ENCODE measurements around the gene AGO1. TPM values are rescaled to one million over a fixed set of nuclear protein-coding genes. Genes with fewer than 3 reads are reported as not detected.
A peak's percentile ranks its signal among the peaks of the same experiment; 100 is the strongest.

The AGO1 gene
- total RNA-seq, 2 donors from 2014 or later: 23.6 to 25.3 TPM

GRCh38 chr1:35927472-35927871 is 44.5 kb downstream of the AGO1 start:
- no peaks in the 10 kb centered on the region for H3K27me3 ChIP-seq (replicated peaks; ENCODE audit: insufficient read depth)
- H3K27ac ChIP-seq: no peak overlapping the region
- ATAC-seq (ENCODE audit: insufficient number of reproducible peaks, low FRiP score, low read depth): no peak
- H3K4me1 ChIP-seq (ENCODE audit: control insufficient read depth in 1 of 2, low read depth in 2 of 2): peaks cover 9 to 16% of the 10 kb centered on the region in 2 donors
- no peaks in the 10 kb centered on the region for H3K36me3 ChIP-seq
- no peak for DNase-seq (ENCODE audit: low spot score)
- H3K4me3 ChIP-seq: no peak overlapping the region
- H3K9me3 ChIP-seq: no peaks in the 10 kb centered on the region
- no peak for TF ChIP-seq CTCF (IDR thresholded peaks at IDR 0.05)

DNA sequence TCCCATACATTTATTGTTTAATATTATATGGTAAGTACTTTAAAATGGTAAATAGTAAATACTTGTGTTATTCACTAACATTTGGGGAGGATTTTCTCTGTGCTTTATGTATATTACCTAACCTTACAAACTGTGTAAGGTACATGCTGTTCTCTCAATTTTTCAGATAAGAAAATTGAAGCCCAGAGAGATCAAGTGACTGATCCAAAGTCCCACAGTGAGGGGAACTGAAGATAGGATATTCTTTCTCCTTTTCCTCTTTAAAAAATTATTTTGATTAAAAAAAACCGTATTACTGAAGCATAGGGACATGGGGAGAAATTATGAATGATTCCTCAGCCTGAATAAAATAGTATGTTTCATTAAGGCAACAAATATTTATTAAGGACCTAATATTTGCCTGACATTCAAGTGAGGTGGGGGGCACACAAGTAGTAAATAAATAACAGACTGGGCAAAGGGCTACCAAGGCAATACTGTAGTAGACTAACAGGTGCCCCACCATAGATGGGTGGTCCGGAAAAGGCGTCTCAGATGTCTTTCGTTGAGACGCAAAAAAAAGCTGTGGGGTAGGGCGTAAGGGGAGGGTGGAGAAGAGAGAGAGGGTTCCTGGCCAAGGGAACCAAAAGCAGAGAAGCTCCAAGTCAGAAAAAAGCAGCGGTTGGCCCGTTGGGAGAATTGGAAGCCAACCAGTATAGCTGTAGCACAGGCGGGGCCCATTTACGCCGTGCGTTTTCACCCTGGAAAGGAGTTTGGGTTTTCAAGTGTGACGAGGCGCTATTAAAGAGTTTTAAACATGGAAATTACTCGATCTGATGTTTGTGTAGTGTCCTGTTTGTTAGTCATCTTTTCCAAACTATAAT is 47.0 kb downstream of the AGO1 start:
- no peaks in the 10 kb centered on the region for H3K9me3 ChIP-seq
- TF ChIP-seq CTCF (IDR thresholded peaks at IDR 0.05): no peak

GRCh38 chr1:35930593-35931445 is 47.8 kb downstream of the AGO1 start, which contains the start of gene AGO3:
Gene AGO3, plus strand, starts transcription at chr1:35931105. Its CDS starts 322 bp downstream, at chr1:35931427.
- Histone ChIP-seq H3K27me3 (replicated peaks; ENCODE audit: insufficient read depth) (no peaks in the 10 kb centered on the region), H3K4me3 (peak within 1 kb of the TSS; percentile 84), H3K9me3 (no peaks in the 10 kb centered on the region), H3K27ac (peak within 1 kb of the TSS; percentile 97 to 99), H3K4me1 (ENCODE audit: control insufficient read depth in 1 of 2, low read depth in 2 of 2) (peaks cover 15 to 32% of the 10 kb centered on the region in 2 donors), H3K36me3 (no peaks in the 10 kb centered on the region)
- no peak for TF ChIP-seq CTCF (IDR thresholded peaks at IDR 0.05)
- ATAC-seq (ENCODE audit: insufficient number of reproducible peaks, low FRiP score, low read depth) (peak; percentile 83), DNase-seq (ENCODE audit: low spot score) (peak; percentile 31)

More for the DNA sequence above, 47.0 kb downstream of the AGO1 start:
- no peak for ATAC-seq (ENCODE audit: insufficient number of reproducible peaks, low FRiP score, low read depth)
- H3K36me3 ChIP-seq: no peaks in the 10 kb centered on the region
- H3K27ac ChIP-seq: peak overlapping the region; percentile 97 to 99
- peak overlapping the region; percentile 84 for H3K4me3 ChIP-seq
- H3K27me3 ChIP-seq (replicated peaks; ENCODE audit: insufficient read depth): no peaks in the 10 kb centered on the region
- H3K4me1 ChIP-seq (ENCODE audit: control insufficient read depth in 1 of 2, low read depth in 2 of 2): peaks cover 11 to 32% of the 10 kb centered on the region in 2 donors
- no peak for DNase-seq (ENCODE audit: low spot score)

DNA sequence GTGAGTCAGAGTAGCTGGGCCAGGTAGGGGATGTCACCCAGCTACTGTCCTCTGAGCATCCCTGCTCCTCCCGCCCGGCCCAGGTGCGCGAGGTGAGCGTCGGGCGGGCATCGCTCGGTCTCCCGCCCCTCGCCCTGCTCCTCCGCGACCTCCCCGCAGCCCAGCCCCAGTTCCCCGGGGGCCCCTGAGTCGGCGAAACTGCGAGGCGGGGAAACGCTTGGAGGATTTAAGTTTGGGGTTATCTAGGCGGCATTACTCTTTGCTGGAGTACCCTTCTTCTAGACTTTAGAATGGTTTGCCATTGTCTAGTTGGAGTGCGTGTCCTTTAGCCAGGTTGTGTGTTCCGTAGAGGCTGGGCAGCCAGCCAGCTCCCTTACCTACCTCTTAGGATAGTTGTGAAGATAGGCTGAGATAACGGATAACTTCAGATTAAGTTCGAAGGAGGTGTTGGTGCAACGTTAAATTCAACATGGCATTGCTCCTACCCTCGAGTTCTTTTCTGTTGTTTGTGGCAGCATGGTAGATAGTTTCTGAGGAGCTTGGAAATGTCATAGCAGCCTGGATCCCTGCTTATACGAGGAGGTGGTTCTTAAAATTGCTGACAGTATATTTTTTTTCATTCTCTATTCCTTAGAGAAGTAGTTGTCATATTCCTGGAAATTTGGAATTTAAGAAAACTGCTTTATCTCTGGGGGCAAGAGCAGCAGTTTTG is 48.6 kb downstream of the AGO1 start:
- Histone ChIP-seq H3K4me1 (ENCODE audit: control insufficient read depth in 1 of 2, low read depth in 2 of 2) (peaks cover 19 to 32% of the 10 kb centered on the region in 2 donors), H3K36me3 (no peaks in the 10 kb centered on the region), H3K27ac (peak overlapping the region; percentile 97 to 99), H3K27me3 (replicated peaks; ENCODE audit: insufficient read depth) (no peaks in the 10 kb centered on the region), H3K9me3 (no peaks in the 10 kb centered on the region), H3K4me3 (peak overlapping the region; percentile 84)
- ATAC-seq (ENCODE audit: insufficient number of reproducible peaks, low FRiP score, low read depth) (no peak), DNase-seq (ENCODE audit: low spot score) (no peak)
- no peak for TF ChIP-seq CTCF (IDR thresholded peaks at IDR 0.05)
